Kidney tubule cell (primary cell): ENCODE measurements around the gene PIK3C3.
"Not testable (repeated sequence)": the region's sequence is repeated elsewhere in the genome, so short reads cannot be mapped to it uniquely, and the experiment has no call there.

Experiments
- DNase-seq: peaks from one replicate; pipeline ENCODE4 v3.0.0-alpha.2; 2018; ENCODE audit warnings: low spot score

Gene PIK3C3

DNA sequence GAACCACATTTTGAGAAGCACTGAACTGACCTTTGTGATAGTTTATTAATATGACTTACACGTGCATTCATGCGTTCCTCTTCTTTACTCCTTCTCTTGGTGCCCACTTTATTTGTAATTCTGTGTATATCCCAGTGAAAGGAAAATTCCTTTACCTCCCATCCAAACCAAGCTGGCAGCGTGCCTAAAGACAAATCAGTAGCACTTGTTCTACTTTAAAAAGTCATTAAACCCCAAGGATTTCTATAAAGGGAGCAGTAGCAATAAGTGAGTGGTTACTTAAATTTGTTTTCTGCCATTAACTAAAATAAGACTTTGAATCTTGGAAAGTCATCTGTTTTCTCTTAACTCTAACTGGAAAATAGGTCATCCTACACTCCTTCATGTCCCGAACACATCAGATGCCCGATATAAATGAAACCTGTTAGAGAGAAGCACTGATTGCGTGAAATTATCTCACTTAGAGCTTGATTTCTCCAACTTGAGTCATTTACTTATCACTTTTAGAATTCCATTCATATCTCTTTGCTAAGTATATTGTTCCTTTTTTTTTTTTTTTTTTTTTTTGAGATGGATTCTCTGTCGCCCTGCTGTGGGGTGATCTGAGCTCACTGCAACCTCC, 10.7 kb downstream of the PIK3C3 start:
- DNase-seq: peak; percentile 2

DNA sequence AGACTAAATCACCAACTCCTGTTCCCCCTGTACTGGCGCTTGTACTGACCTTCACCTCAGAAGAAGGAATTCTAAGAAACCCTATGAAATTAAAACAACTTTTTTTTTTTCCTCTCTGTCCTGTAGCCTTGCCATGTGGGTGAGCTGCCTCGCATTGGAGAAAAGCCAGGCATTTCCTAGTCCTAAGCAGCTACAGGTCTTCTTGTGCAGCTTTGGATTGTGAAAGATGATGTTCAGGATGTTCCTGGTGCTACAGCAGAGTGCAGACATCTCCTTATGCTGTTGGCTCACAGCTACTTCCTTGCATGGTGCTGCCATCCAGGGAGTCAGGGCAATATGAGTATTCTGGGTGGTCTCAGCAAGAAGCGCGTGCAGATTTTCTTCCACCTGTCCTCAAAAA, 11.9 kb downstream of the PIK3C3 start:
- no peak for DNase-seq

DNA sequence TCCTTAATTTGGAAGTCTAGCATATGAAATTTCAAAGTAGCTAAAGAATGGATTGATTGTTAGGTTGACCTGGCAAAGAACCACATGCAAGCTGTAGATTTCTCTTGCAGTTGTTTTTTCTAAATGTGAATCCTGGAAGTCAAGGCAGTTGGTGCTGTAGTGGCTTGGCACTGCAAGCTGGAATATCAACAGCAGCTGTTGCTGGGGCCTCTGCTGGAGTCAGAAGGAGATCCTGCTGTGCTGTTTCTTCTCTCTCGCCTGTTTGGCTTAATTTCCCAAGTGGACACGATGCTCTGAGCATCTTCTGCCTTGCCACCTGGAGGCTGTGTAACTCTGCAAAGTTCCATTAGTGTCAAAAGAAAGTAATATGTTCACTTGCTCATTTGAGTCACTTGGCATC, 12.6 kb downstream of the PIK3C3 start:
- DNase-seq: no peak

DNA sequence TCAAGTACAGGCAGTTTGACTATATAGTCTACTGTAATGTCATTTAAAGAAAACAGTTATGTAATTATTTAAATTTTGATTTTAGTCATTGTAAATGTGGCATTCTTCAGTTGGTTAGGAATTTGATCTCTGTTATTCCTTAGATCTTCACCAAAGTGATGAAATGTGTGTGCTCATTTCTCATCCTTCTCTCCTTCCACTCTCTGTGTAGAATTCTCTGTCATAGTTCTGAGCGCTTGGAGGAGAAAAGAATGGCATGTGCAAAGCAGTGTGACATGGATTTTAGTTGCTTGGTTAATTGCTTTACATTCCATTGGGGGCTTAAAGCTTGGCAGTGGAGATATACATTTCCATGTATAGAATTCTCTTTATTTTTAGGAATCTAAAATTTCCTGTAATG, 14.8 kb downstream of the PIK3C3 start:
- no peak for DNase-seq

DNA sequence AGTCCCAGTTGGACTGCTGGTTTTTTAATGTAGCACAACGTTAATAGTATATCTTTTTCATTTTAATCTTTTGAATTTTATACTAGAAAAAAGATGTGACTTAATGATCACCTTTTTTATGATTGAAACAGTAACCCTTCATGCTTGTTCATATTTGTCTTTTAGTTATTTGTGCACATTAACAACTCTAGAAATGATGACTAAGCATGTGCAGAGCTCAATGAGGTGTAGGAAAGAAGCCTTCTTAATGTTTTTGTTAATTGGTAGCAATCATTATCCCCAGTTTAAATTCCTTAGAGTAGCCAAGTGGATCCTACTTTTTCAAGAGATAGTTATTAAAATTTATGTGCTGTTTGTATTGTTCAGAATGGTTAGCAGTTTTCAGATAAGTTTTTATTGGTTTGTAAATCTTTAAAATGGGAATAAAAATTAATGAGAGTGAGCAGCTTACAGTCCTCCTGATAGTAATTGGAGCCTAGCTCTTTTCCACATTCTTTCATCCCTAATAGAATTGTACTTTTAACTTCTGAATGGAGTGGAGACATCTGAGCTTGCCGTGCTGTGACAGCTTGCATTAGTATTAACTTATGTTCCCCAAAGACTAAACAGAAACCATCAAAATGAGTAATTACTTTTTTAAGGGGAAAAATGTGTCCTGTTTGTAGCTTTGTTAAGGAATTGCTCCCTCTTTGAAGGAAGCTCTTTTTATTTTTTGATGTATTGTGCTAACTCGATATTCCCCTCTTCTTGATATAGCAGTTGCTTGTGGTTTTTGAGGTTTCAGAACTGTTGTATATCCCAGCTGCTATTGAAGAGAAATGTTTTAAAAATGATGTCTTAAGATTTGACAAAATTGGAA, 17.3 kb downstream of the PIK3C3 start:
- peak; percentile 12 for DNase-seq

DNA sequence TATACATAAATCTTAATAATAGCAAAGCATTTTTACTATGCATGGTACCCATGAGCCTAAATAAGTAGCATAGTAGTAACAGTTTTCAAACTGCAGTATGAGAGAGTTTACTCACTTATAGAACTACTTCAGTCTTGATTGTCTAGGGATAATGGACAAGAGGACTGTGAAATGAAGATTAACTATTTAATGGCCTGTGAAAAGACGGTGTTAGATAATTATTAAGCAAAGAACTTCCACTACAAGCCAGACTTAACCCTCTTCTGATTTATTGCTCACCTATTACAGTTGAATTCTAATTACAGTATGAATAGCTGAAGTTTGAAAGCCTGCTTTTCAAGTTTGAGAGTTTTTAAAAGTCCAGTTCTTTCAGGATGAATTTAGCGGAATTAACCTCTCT, 18.9 kb downstream of the PIK3C3 start:
- peak; percentile 60 for DNase-seq

DNA sequence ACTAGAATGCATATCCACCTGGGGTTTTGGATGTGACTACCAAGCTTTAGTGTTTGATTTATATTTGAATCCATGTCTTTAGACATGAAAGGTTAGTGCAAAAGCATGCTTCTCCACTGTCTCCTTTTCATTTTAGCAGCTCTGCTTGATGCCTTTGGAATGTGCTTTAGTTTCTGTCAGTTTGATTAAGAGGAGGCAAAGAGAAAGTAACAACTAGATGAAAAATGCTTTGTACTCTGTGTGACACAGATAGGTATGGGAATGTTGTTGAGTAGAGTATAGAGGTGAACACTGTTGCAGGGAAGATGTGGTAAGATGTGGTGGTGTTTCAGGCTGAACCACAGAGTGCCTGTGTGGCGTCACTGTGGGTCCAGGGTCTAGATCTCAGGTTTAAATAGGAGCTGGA, 19.8 kb downstream of the PIK3C3 start:
- peak; percentile 46 for DNase-seq

DNA sequence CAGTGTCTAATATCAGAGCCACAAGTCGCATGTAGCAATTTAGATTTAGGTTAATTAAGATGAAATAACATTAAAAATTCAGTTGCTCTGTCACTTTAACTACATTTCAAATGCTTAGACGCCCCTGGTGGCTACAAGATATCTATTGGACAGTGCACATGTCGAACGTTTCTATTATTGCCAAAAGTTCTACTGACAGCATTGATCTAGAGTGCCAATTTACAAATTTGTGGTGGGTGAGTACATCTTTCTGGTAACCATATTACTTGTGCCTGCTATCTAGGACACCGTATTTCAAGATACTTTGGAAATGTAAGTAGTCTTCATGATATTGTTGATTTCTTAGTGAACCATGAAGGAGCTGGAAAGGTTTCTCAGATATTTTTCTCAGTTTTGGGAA, 20.2 kb downstream of the PIK3C3 start:
- DNase-seq: no peak

DNA sequence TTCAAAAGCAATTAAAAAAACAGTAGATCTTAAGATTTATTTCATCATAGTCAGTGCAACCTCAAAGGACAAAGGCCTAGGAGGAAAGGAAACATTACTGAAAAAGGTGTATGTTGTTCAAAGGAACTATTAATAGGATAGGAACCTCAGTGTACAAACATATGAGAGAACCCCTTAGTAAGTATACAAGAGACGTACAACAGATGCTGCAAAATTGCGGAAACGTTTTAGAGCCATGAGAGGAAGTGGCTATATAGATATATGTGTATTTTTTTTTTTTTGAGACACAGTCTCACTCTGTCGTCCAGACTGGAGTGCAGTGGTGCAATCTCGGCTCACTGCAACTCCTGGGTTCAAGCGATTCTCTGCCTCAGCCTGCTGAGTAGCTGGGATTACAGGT, 22.2 kb downstream of the PIK3C3 start:
- DNase-seq: no peak

DNA sequence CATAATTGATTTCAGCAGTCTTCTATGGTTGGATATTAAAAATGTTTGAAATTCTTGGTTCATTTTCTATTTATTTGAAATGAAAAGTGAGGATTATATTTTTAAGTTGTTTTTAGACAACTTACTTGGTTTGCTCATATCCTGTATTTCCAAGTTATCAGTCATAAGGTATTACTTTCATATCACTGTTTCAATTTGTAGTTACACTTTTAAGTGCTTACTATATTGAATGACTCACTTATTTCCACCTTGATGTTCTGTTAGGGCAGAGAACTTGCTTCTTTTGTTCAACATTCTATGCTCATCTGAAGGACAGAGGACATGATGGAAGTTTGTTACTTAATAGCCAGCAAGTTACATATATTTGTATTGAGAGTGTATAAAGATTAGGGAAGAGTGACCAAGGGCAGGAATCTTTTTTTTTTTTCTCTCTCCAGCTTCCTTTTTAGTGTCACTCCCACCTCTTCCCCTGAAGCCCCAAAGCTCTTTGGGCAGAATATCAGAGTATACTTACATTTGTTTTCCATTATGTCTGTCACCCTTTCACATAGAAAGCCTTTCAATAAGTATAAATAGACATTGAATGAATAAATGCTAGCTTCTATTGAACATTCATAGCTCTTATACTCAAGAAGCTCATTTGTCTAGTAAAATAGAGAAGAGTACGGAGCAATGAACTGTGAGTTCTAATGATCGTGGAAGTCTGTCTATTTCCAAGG, 28.1 kb downstream of the PIK3C3 start:
- DNase-seq: peak; percentile 14

DNA sequence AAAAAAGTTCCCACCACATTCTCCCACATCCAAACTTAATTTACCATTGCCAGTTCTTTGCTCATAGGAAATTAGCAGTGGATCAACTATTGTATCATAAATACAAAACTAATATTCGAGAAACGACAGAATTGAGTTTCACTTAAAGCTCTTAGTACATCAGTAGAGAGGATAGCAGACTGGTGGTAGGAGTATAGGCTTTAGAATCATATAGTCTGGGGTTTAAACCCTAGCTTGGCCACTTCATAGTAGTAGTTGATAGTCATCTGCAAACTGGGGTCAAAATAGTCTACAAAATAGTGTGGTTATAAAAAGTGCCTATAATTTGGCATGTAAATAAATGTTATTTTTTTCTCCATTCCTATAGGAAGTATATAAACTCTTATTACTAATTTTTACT, 30.9 kb downstream of the PIK3C3 start:
- DNase-seq: no peak

DNA sequence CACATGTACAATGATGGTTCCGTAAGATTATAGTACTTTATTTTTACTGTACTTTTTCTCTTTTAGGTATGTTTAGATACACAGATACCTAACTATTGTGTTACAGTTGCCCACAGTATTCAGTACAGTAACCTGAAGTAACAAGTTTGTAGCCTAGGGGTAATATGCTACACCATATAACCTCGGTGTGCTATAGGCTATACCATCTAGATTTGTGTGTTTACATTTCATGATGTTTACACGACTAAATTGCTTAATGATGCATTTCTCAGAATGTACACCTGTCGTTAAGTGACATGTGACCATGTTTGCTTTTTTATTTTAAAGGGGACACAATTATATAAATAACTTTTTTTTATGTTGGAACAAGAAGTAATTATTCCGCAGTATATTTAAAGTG, 34.5 kb downstream of the PIK3C3 start:
- DNase-seq: no peak

DNA sequence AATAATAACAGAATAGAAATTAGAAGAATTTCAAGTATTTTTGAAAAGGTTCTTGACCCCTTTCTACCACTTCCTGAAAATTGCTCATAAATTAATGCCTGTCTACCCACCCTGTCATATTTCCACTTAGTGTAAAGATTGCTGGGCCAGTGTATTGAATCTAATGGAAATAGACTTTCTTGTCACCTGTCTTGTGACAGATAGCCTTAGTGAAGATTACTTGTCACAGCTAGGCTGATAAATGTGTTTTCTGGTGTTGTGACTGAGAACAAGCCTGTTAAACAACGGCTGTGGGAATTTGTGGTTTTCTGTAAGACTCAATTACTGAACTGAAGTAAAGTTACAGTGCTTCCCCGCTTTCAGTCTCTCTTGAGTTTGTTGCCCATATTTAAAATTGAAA, 37.0 kb downstream of the PIK3C3 start:
- no peak for DNase-seq

DNA sequence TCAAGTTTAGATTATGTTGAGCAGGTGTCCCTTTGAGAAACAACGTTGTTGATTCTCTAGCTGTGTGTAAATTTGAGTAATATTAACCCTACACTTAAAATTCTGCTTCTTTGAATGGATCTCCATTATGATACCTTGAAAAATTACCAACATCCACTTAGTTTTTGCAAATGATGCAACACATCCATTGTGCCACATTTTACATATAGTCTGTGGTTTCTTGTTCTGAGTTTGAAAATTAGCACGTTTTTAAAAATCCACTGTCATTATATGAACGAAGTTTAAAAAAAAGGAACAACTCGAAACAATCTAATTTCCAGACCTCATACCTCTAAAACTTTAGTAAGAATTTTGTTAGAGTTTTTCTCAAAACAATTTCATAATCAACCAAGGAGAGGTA, 37.7 kb downstream of the PIK3C3 start:
- no peak for DNase-seq

DNA sequence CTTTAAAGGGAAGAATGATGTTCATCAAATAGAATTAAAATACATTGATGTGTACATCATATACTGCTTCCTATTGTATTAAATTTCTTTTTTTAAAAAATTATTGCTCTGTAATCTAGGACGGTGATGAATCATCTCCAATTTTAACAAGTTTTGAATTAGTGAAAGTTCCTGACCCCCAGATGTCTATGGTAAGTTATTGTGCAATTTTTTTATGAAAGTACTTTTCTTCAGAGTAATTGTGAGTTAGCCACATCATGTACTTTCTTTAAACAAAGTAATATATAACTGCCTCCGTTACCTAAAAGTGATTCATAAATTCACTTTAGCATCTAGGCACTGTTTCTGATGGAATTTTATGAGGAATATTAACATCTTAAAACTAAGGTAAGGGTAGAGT, 38.1 kb downstream of the PIK3C3 start:
- DNase-seq: no peak

DNA sequence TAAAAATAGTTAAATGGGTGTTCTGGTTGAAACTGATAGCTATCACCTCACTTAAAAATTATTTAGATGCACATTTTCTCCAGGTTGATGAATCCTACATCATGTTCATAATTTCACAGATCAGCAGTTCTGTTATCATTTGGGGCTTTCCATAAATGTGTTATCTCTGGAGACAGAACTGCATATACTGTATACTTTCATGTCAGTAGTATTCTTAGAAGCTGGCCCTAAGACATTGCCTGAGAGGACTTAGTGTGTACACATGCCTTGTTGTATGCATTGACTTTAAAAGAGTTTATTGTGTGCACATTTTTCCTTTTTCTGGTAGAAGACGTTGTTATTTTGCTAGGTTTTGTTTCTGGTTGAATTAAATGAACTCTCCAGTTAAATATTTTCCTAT, 41.0 kb downstream of the PIK3C3 start:
- DNase-seq: no peak

DNA sequence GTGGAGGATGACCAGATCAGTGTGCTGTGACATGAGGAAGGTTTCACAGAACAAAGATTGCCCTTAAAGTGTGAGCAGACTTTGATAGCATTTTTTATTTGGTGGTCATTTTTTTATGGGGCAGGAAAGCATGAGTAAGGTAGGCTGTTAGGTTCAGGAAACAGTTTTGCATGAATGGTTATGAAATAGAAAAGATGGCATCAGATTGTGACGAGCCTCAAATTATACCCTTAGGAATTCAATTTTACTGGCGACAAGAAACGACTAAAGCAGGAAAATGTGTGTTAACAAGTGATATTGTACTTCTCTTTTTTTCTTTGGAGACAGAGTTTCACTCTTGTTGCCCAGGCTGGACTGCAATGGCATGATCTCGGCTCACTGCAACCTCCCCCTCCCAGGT, 44.7 kb downstream of the PIK3C3 start:
- DNase-seq: no peak

DNA sequence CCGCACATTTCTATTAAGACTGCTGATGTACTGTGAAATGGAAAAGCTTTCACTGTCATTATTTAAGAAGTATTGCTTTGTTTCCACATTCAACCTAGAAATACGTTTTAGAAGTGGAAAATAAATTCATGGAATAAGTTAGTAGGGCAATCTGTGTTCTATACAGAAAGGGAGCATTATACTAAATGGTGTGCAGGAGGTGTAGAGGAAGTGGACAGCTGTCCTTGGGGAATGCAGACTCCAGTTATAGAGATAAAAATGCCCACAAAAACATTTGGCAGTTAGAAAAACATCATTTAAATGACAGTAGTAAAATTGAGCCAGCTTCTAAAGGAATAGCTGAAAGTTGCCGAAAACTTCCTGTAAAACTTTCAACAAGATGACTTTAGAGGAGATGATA, 46.8 kb downstream of the PIK3C3 start:
- no peak for DNase-seq

DNA sequence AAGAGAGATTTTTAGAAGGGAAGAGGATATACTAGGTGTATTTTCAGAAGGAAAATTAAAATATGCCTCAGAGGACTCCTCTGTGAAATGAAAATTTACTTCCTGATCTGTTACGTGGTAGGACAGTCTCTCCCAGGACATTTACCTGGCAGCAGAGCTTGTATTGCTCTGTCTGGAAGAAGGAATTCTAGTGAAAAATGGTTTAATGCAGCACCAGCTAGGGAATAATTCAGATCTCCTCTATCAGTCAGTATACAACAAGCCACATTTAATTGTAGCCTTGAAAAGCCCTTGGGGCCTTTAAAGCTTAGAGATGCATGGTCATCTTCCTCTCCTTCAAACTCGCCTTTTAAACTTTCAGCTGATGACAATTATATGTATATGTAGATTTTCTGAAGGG, 49.6 kb downstream of the PIK3C3 start:
- no peak for DNase-seq

DNA sequence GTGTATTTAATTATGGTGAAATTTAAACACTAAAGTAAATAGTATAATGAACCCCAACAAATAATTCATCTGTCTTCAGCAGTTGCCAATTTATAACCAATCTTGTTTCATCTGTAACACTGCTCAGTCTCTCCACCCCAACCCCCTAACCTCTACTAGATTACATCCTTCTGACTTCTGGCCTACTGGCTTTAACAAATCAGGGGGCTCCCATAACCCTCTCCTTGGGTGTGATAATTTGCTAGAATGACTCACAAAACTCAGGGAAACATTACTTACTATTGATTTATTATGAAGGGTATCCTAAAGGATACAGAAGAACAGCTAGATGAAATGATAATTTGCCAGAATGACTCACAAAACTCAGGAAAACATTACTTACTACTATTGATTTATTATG, 50.7 kb downstream of the PIK3C3 start:
- no peak for DNase-seq

DNA sequence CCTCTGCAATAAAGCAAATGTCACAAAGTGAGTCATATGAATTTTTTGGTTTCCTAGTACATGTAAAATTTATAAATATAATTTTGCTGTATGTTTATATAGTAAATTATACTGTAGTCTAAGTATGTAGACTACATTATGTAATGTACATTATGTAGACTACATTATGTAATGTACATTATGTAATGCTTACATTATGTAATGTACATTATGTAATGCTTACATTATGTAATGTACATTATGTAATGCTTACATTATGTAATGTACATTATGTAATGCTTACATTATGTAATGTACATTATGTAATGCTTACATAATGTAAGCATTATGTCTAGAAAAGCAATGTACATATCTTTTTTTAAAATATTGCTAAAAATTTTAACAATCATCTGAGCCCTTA, 54.4 kb downstream of the PIK3C3 start:
- DNase-seq: not testable (repeated sequence)

DNA sequence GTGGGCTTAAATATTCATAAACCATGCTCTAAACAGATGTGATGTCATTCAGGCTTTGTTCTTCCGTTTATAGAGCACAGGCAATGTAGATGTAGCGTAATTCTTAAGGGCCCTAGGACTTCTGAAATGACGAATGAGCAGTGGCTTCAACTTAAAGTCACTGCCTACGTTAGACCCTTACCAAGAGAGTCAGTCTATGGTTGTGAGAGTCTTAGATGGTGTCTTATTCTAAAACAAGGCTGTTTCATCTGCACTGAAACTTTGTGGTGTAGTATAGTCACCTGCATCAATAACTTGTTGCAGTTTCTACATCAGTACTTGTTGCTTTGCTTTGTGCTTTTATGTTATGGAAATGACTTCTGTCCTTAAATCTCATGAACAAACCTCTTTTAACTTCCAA, 56.0 kb downstream of the PIK3C3 start:
- no peak for DNase-seq

DNA sequence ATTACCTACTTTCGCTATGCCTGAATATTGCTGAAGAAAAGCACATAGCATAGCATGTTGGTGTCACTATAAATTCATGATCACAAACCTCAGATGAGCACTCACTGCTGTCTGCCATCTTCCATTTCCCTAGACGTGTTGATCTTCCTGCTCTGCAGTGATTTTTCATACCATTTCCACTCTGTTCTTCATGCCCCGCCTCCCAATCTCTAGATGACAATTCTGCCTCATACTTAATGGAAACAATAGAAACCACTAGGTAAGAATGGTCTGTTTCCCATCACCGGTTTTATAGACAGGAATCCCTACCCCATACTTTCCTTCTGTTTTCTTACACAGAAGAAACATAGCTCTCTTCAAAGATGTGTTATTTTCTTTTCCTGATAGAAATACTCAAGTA, 63.8 kb downstream of the PIK3C3 start:
- no peak for DNase-seq
